GM18909 (cell line): ENCODE data around the gene SMAD7.
A peak's percentile ranks its signal among the peaks of the same experiment; 100 is the strongest.

Experiments
- ATAC-seq: cut with Tn5 transposase; IDR thresholded peaks from one replicate; pipeline ENCODE4 v1.9.1; 2021; ENCODE audit warnings: mild to moderate bottlenecking; ENCODE audit not compliant: unreplicated experiment, poor library complexity

SMAD7 gene

GRCh38 chr18:48948112-48949049 is 2.4 kb downstream of the SMAD7 start:
- ATAC-seq = no peak

GRCh38 chr18:48947560-48947959 is 3.2 kb downstream of the SMAD7 start:
- no peak for ATAC-seq

GRCh38 chr18:48947092-48947491 is 3.7 kb downstream of the SMAD7 start:
- no peak for ATAC-seq

- ATAC-seq = no peak
Measured at GRCh38 chr18:48946329-48946835, 4.4 kb downstream of the SMAD7 start.

GRCh38 chr18:48945953-48946217 is 4.9 kb downstream of the SMAD7 start:
- no peak for ATAC-seq

- ATAC-seq = no peak
Measured at GRCh38 chr18:48944634-48945033, 6.1 kb downstream of the SMAD7 start.

GRCh38 chr18:48943736-48944527 is 6.8 kb downstream of the SMAD7 start:
- ATAC-seq = no peak

GRCh38 chr18:48943333-48943732 is 7.4 kb downstream of the SMAD7 start:
- no peak for ATAC-seq

- no peak for ATAC-seq
Measured at GRCh38 chr18:48942554-48943261, 8.1 kb downstream of the SMAD7 start.

- no peak for ATAC-seq
Measured at GRCh38 chr18:48942086-48942485, 8.7 kb downstream of the SMAD7 start.

- ATAC-seq = no peak
Measured at GRCh38 chr18:48941672-48942071, 9.1 kb downstream of the SMAD7 start.

GRCh38 chr18:48940854-48941611 is 9.7 kb downstream of the SMAD7 start:
- ATAC-seq = peak; percentile 63

GRCh38 chr18:48939205-48940097 is 11.3 kb downstream of the SMAD7 start:
- no peak for ATAC-seq

GRCh38 chr18:48938827-48939204 is 11.9 kb downstream of the SMAD7 start:
- ATAC-seq = no peak

GRCh38 chr18:48937869-48938750 is 12.7 kb downstream of the SMAD7 start:
- no peak for ATAC-seq

- no peak for ATAC-seq
Measured at GRCh38 chr18:48935433-48935774, 15.4 kb downstream of the SMAD7 start.

GRCh38 chr18:48934723-48935432 is 15.9 kb downstream of the SMAD7 start:
- peak; percentile 50 for ATAC-seq

GRCh38 chr18:48934415-48934722 is 16.4 kb downstream of the SMAD7 start:
- ATAC-seq = no peak
